Measurements from ENCODE around the gene RAB27B. TPM values are rescaled to one million over a fixed set of nuclear protein-coding genes. Genes with fewer than 3 reads are reported as not detected.

The RAB27B gene
- total RNA-seq, 1 experiment from 2014 or later = 9.9 TPM

DNA sequence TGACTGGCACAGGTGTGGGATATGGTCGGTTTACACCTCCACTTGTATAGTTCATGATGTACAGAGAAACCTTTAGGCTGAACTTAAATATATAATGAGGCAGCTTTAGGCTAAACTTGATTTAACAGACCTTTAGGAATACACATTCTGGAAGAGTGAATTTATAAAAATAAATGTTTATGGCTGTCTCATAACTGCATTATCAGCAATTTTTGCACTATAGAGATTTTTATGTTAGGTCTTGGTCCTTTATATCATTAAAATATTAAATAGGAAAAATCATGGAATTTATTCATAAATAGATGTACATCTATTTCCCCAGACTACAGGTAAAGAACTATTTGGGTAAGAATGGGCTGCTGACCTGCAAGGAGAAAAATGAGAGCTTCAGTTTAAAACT, 19.8 kb downstream of the RAB27B start:
- Histone ChIP-seq H3K4me2 (no peak overlapping the region), H3K4me3 (no peak overlapping the region), H3K27me3 (ENCODE audit: insufficient read depth, low read depth) (no peaks in the 10 kb centered on the region), H3K79me2 (ENCODE audit: low read depth) (peaks cover 36% of the 10 kb centered on the region), H3K36me3 (ENCODE audit: low read depth) (0 out of 2 replicates have a peak, but pooled peaks cover 4% of the 10 kb centered on the region), H3F3A (ENCODE audit: insufficient read depth, low read depth) (no peaks in the 10 kb centered on the region), H3K27ac (no peak overlapping the region), H3K9me2 (ENCODE audit: insufficient read depth) (no peaks in the 10 kb centered on the region), H4K20me1 (ENCODE audit: insufficient read depth) (no peaks in the 10 kb centered on the region), H2AFZ (no peak overlapping the region), H3K9me3 (ENCODE audit: insufficient read depth, low read depth) (no peaks in the 10 kb centered on the region), H3K4me1 (replicated peaks; ENCODE audit: insufficient read depth) (peaks cover 11% of the 10 kb centered on the region)
- no peak for DNase-seq
- intact Hi-C loops (cut with micrococcal nuclease; ENCODE audit: unreplicated experiment) = no loop called here
- POLR2A ChIA-PET (ENCODE audit: unreplicated experiment) = no interaction called here
- no TSS peak for BruUV-seq (replicated peaks)
- TF ChIP-seq EZH2 (IDR thresholded peaks at IDR 0.05; ENCODE audit: low read depth) (no peak), CTCF (conservative IDR thresholded peaks at IDR 0.05) (no peak)
- CTCF ChIA-PET = no interaction called here

GRCh38 chr18:54849683-54850082, 21.4 kb downstream of the RAB27B start:
- intact Hi-C loops (cut with micrococcal nuclease; ENCODE audit: unreplicated experiment) = no loop called here
- H3K4me3 ChIP-seq = no peak overlapping the region
- no peaks in the 10 kb centered on the region for H3K9me3 ChIP-seq (ENCODE audit: insufficient read depth, low read depth)
- no peaks in the 10 kb centered on the region for H3K27me3 ChIP-seq (ENCODE audit: insufficient read depth, low read depth)
- H3K4me2 ChIP-seq = no peak overlapping the region
- no peaks in the 10 kb centered on the region for H4K20me1 ChIP-seq (ENCODE audit: insufficient read depth)
- H3K9me2 ChIP-seq (ENCODE audit: insufficient read depth) = no peaks in the 10 kb centered on the region
- no TSS peak for BruUV-seq (replicated peaks)
- H3F3A ChIP-seq (ENCODE audit: insufficient read depth, low read depth) = no peaks in the 10 kb centered on the region
- no peak overlapping the region for H3K27ac ChIP-seq
- no peak overlapping the region for H2AFZ ChIP-seq
- no peaks in the 10 kb centered on the region for H3K36me3 ChIP-seq (ENCODE audit: low read depth)
- ChIA-PET POLR2A (ENCODE audit: unreplicated experiment) (no interaction called here), CTCF (no interaction called here)
- H3K4me1 ChIP-seq (replicated peaks; ENCODE audit: insufficient read depth) = peaks cover 11% of the 10 kb centered on the region
- peaks cover 31% of the 10 kb centered on the region for H3K79me2 ChIP-seq (ENCODE audit: low read depth)
- DNase-seq = no peak
- no peak for TF ChIP-seq CTCF (conservative IDR thresholded peaks at IDR 0.05)

- Histone ChIP-seq H4K20me1 (ENCODE audit: insufficient read depth) (no peaks in the 10 kb centered on the region), H3K9me2 (ENCODE audit: insufficient read depth) (no peaks in the 10 kb centered on the region), H3K36me3 (ENCODE audit: low read depth) (no peaks in the 10 kb centered on the region), H3K27me3 (ENCODE audit: insufficient read depth, low read depth) (no peaks in the 10 kb centered on the region), H3K79me2 (ENCODE audit: low read depth) (peaks cover 25% of the 10 kb centered on the region), H2AFZ (no peak overlapping the region), H3K9me3 (ENCODE audit: insufficient read depth, low read depth) (no peaks in the 10 kb centered on the region), H3K4me3 (no peak overlapping the region), H3K4me2 (no peak overlapping the region), H3K27ac (no peak overlapping the region), H3K4me1 (replicated peaks; ENCODE audit: insufficient read depth) (peaks cover 10% of the 10 kb centered on the region), H3F3A (ENCODE audit: insufficient read depth, low read depth) (no peaks in the 10 kb centered on the region)
- ChIA-PET POLR2A (ENCODE audit: unreplicated experiment) (no interaction called here), CTCF (no interaction called here)
- intact Hi-C loops (cut with micrococcal nuclease; ENCODE audit: unreplicated experiment) = no loop called here
- DNase-seq = no peak
- no TSS peak for BruUV-seq (replicated peaks)
- TF ChIP-seq CTCF (conservative IDR thresholded peaks at IDR 0.05) (no peak), EZH2 (IDR thresholded peaks at IDR 0.05; ENCODE audit: low read depth) (no peak)
These were observed 22.3 kb downstream of the RAB27B start for GRCh38 chr18:54850598-54850997.

All from PC-9 (cell line).